ENCODE measurements around the gene MEGF8.

MEGF8 gene

GRCh38 chr19:42412661-42413076 is 87.2 kb downstream of the MEGF8 start:
- TF ChIP-seq POLR2A (IDR thresholded peaks at IDR 0.05; ENCODE audit: low read depth, low read length) = no peak
- DNase-seq (ENCODE audit: insufficient read length, low spot score) (no peak), FAIRE-seq (no peak)

- no peak for TF ChIP-seq POLR2A (IDR thresholded peaks at IDR 0.05; ENCODE audit: low read depth, low read length)
- FAIRE-seq (no peak), DNase-seq (ENCODE audit: insufficient read length, low spot score) (no peak)
These were observed 93.9 kb downstream of the MEGF8 start for GRCh38 chr19:42419309-42419708.

- FAIRE-seq = no peak
- no peak for DNase-seq (ENCODE audit: insufficient read length, low spot score)
- TF ChIP-seq POLR2A (IDR thresholded peaks at IDR 0.05; ENCODE audit: low read depth, low read length) = no peak
These were observed 94.7 kb downstream of the MEGF8 start for GRCh38 chr19:42420055-42420544.

- no peak for TF ChIP-seq POLR2A (IDR thresholded peaks at IDR 0.05; ENCODE audit: low read depth, low read length)
- no peak for FAIRE-seq
- DNase-seq (ENCODE audit: insufficient read length, low spot score) = no peak
These were observed 95.7 kb downstream of the MEGF8 start for GRCh38 chr19:42421101-42421500.

GRCh38 chr19:42421591-42422031 is 96.2 kb downstream of the MEGF8 start:
- DNase-seq (ENCODE audit: insufficient read length, low spot score) (no peak), FAIRE-seq (no peak)
- TF ChIP-seq POLR2A (IDR thresholded peaks at IDR 0.05; ENCODE audit: low read depth, low read length) = no peak

- DNase-seq (ENCODE audit: insufficient read length, low spot score) (no peak), FAIRE-seq (no peak)
- TF ChIP-seq POLR2A (IDR thresholded peaks at IDR 0.05; ENCODE audit: low read depth, low read length) = no peak
These were observed 96.9 kb downstream of the MEGF8 start for GRCh38 chr19:42422092-42422900.

- no peak for FAIRE-seq
- TF ChIP-seq POLR2A (IDR thresholded peaks at IDR 0.05; ENCODE audit: low read depth, low read length) = no peak
- DNase-seq (ENCODE audit: insufficient read length, low spot score) = no peak
These were observed 97.5 kb downstream of the MEGF8 start for GRCh38 chr19:42422901-42423461.

GRCh38 chr19:42423462-42424344 is 98.3 kb downstream of the MEGF8 start:
- TF ChIP-seq POLR2A (IDR thresholded peaks at IDR 0.05; ENCODE audit: low read depth, low read length) = no peak
- FAIRE-seq (no peak), DNase-seq (ENCODE audit: insufficient read length, low spot score) (peak; percentile 96)

- TF ChIP-seq POLR2A (IDR thresholded peaks at IDR 0.05; ENCODE audit: low read depth, low read length) = no peak
- DNase-seq (ENCODE audit: insufficient read length, low spot score) (no peak), FAIRE-seq (no peak)
These were observed 98.9 kb downstream of the MEGF8 start for GRCh38 chr19:42424345-42424707.

- no peak for TF ChIP-seq POLR2A (IDR thresholded peaks at IDR 0.05; ENCODE audit: low read depth, low read length)
- no peak for DNase-seq (ENCODE audit: insufficient read length, low spot score)
- FAIRE-seq = no peak
These were observed 99.3 kb downstream of the MEGF8 start for GRCh38 chr19:42424712-42425131.

- no peak for FAIRE-seq
- no peak for TF ChIP-seq POLR2A (IDR thresholded peaks at IDR 0.05; ENCODE audit: low read depth, low read length)
- no peak for DNase-seq (ENCODE audit: insufficient read length, low spot score)
These were observed 101.2 kb downstream of the MEGF8 start for GRCh38 chr19:42426643-42427042.

- FAIRE-seq (no peak), DNase-seq (ENCODE audit: insufficient read length, low spot score) (no peak)
- TF ChIP-seq POLR2A (IDR thresholded peaks at IDR 0.05; ENCODE audit: low read depth, low read length) = no peak
These were observed 101.9 kb downstream of the MEGF8 start, which contains the start of gene LIPE for GRCh38 chr19:42427313-42427712. Gene LIPE, minus strand, starts transcription at chr19:42427388. Its CDS starts 239 bp downstream, at chr19:42427149.

Measured in H54 (cell line).